ENCODE results near the gene RPS21. TPM values are rescaled to one million over a fixed set of nuclear protein-coding genes. Genes with fewer than 3 reads are reported as not detected.
A peak's percentile ranks its signal among the peaks of the same experiment; 100 is the strongest.

RPS21 gene
- total and polyA plus RNA-seq, 2 of the 13 experiments (the other 11 are each of a cell fraction or from before 2014, with no cell fraction given), result 2,647 to 11,063 TPM

DNA sequence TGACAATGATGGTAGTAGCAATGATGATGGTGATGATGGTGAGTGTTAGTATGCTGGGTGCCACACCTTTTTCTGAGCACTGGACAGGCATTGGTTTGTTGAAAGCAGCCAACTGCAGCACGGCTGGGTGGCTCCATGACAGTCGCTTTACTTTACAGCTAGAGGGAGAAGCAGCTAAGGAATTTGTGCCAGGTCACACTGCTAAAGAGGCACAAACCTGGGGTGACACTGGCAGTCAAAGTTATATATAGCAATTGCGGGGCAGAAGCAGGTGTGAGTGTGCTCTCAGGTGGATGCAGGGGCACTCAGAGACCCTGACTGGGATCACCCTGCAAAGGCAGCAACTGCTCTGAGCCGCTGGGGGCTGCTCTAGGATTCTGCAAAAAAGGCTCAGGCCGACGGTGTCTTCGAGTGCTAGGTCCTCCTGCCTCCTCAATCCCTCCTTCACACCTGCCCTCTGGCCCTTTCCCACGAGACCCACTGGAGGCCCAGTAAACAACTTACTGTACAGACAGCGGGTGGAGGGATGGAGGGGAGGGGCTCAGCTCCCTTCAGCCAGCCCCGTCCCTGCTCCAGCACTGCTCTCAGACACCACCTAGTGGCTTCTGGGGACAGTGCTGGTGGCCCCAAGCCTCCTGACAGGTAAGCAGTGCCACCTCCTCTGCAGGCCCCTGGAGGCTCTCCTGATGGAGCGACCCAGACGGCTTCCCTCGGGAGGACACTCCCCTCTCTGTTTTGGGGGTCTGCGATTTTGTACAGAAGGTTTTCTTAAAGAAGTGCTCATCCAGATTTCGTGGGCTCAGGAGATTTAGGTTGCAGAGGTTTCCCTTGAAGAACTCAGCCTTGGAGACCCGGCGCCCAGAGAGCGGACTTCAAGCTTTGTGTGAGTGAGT, 4.4 kb upstream of the RPS21 start (continued):
- TF ChIP-seq MYC (CRISPR knock-in tag; IDR thresholded peaks at IDR 0.05; ENCODE audit: borderline replicate concordance) (peak; percentile 70), TSC22D2 (CRISPR knock-in tag; IDR thresholded peaks at IDR 0.05; ENCODE audit: borderline replicate concordance) (no peak), SNAPC2 (CRISPR knock-in tag; IDR thresholded peaks at IDR 0.05) (no peak), SNRNP70 (IDR thresholded peaks at IDR 0.05; ENCODE audit: low read depth, low read length) (no peak), ZNF24 (IDR thresholded peaks at IDR 0.05) (no peak), ZNF615 (CRISPR knock-in tag; IDR thresholded peaks at IDR 0.05; ENCODE audit: borderline replicate concordance) (no peak)
- TF ChIP-seq, protein P1, sequence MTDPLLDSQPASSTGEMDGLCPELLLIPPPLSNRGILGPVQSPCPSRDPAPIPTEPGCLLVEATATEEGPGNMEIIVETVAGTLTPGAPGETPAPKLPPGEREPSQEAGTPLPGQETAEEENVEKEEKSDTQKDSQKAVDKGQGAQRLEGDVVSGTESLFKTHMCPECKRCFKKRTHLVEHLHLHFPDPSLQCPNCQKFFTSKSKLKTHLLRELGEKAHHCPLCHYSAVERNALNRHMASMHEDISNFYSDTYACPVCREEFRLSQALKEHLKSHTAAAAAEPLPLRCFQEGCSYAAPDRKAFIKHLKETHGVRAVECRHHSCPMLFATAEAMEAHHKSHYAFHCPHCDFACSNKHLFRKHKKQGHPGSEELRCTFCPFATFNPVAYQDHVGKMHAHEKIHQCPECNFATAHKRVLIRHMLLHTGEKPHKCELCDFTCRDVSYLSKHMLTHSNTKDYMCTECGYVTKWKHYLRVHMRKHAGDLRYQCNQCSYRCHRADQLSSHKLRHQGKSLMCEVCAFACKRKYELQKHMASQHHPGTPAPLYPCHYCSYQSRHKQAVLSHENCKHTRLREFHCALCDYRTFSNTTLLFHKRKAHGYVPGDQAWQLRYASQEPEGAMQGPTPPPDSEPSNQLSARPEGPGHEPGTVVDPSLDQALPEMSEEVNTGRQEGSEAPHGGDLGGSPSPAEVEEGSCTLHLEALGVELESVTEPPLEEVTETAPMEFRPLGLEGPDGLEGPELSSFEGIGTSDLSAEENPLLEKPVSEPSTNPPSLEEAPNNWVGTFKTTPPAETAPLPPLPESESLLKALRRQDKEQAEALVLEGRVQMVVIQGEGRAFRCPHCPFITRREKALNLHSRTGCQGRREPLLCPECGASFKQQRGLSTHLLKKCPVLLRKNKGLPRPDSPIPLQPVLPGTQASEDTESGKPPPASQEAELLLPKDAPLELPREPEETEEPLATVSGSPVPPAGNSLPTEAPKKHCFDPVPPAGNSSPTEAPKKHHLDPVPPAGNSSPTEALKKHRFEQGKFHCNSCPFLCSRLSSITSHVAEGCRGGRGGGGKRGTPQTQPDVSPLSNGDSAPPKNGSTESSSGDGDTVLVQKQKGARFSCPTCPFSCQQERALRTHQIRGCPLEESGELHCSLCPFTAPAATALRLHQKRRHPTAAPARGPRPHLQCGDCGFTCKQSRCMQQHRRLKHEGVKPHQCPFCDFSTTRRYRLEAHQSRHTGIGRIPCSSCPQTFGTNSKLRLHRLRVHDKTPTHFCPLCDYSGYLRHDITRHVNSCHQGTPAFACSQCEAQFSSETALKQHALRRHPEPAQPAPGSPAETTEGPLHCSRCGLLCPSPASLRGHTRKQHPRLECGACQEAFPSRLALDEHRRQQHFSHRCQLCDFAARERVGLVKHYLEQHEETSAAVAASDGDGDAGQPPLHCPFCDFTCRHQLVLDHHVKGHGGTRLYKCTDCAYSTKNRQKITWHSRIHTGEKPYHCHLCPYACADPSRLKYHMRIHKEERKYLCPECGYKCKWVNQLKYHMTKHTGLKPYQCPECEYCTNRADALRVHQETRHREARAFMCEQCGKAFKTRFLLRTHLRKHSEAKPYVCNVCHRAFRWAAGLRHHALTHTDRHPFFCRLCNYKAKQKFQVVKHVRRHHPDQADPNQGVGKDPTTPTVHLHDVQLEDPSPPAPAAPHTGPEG (CRISPR knock-in tag; IDR thresholded peaks at IDR 0.05), result peak; percentile 78; the same call in 1 of the 2 replicates
- TF ChIP-seq, protein P2, sequence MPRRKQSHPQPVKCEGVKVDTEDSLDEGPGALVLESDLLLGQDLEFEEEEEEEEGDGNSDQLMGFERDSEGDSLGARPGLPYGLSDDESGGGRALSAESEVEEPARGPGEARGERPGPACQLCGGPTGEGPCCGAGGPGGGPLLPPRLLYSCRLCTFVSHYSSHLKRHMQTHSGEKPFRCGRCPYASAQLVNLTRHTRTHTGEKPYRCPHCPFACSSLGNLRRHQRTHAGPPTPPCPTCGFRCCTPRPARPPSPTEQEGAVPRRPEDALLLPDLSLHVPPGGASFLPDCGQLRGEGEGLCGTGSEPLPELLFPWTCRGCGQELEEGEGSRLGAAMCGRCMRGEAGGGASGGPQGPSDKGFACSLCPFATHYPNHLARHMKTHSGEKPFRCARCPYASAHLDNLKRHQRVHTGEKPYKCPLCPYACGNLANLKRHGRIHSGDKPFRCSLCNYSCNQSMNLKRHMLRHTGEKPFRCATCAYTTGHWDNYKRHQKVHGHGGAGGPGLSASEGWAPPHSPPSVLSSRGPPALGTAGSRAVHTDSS (CRISPR knock-in tag; conservative IDR thresholded peaks at IDR 0.05), result peak; percentile 11; the same call in 1 of the 2 replicates
- TF ChIP-seq, protein P3, sequence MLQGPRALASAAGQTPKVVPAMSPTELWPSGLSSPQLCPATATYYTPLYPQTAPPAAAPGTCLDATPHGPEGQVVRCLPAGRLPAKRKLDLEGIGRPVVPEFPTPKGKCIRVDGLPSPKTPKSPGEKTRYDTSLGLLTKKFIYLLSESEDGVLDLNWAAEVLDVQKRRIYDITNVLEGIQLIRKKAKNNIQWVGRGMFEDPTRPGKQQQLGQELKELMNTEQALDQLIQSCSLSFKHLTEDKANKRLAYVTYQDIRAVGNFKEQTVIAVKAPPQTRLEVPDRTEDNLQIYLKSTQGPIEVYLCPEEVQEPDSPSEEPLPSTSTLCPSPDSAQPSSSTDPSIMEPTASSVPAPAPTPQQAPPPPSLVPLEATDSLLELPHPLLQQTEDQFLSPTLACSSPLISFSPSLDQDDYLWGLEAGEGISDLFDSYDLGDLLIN (CRISPR knock-in tag; IDR thresholded peaks at IDR 0.05; ENCODE audit: borderline replicate concordance), result peak; percentile 67; the same call in 1 of the 2 replicates
- TF ChIP-seq, protein P4, sequence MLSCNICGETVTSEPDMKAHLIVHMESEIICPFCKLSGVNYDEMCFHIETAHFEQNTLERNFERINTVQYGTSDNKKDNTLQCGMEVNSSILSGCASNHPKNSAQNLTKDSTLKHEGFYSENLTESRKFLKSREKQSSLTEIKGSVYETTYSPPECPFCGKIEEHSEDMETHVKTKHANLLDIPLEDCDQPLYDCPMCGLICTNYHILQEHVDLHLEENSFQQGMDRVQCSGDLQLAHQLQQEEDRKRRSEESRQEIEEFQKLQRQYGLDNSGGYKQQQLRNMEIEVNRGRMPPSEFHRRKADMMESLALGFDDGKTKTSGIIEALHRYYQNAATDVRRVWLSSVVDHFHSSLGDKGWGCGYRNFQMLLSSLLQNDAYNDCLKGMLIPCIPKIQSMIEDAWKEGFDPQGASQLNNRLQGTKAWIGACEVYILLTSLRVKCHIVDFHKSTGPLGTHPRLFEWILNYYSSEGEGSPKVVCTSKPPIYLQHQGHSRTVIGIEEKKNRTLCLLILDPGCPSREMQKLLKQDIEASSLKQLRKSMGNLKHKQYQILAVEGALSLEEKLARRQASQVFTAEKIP (CRISPR knock-in tag; IDR thresholded peaks at IDR 0.05; ENCODE audit: borderline replicate concordance), result no peak
- TF ChIP-seq, protein P5, sequence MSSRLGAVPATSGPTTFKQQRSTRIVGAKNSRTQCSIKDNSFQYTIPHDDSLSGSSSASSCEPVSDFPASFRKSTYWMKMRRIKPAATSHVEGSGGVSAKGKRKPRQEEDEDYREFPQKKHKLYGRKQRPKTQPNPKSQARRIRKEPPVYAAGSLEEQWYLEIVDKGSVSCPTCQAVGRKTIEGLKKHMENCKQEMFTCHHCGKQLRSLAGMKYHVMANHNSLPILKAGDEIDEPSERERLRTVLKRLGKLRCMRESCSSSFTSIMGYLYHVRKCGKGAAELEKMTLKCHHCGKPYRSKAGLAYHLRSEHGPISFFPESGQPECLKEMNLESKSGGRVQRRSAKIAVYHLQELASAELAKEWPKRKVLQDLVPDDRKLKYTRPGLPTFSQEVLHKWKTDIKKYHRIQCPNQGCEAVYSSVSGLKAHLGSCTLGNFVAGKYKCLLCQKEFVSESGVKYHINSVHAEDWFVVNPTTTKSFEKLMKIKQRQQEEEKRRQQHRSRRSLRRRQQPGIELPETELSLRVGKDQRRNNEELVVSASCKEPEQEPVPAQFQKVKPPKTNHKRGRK (CRISPR knock-in tag; IDR thresholded peaks at IDR 0.05), result no peak
- TF ChIP-seq, protein P6, sequence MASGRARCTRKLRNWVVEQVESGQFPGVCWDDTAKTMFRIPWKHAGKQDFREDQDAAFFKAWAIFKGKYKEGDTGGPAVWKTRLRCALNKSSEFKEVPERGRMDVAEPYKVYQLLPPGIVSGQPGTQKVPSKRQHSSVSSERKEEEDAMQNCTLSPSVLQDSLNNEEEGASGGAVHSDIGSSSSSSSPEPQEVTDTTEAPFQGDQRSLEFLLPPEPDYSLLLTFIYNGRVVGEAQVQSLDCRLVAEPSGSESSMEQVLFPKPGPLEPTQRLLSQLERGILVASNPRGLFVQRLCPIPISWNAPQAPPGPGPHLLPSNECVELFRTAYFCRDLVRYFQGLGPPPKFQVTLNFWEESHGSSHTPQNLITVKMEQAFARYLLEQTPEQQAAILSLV (CRISPR knock-in tag; IDR thresholded peaks at IDR 0.05; ENCODE audit: borderline replicate concordance), result no peak

Data from HepG2 (cell line).